ENCODE data around the gene CPED1.

Gene CPED1

GRCh38 chr7:121160150-121161008 is 171.9 kb downstream of the CPED1 start:
- TF ChIP-seq CTCF (IDR thresholded peaks at IDR 0.05; ENCODE audit: low read depth, low read length) = no peak
- DNase-seq (ENCODE audit: low read depth in 2 of 2) = no peak
- no peak overlapping the region for H3K4me3 ChIP-seq (replicated peaks in 1 of 2; ENCODE audit: low read depth in 2 of 2, low read length in 2 of 2)

GRCh38 chr7:121163699-121164098 is 175.2 kb downstream of the CPED1 start:
- no peak for TF ChIP-seq CTCF (IDR thresholded peaks at IDR 0.05; ENCODE audit: low read depth, low read length)
- DNase-seq (ENCODE audit: low read depth in 2 of 2) = no peak
- no peak overlapping the region for H3K4me3 ChIP-seq (replicated peaks in 1 of 2; ENCODE audit: low read depth in 2 of 2, low read length in 2 of 2)

GRCh38 chr7:121164247-121164646 is 175.7 kb downstream of the CPED1 start:
- no peak for DNase-seq (ENCODE audit: low read depth in 2 of 2)
- no peak for TF ChIP-seq CTCF (IDR thresholded peaks at IDR 0.05; ENCODE audit: low read depth, low read length)
- no peak overlapping the region for H3K4me3 ChIP-seq (replicated peaks in 1 of 2; ENCODE audit: low read depth in 2 of 2, low read length in 2 of 2)

- H3K4me3 ChIP-seq (replicated peaks in 1 of 2; ENCODE audit: low read depth in 2 of 2, low read length in 2 of 2) = no peak overlapping the region
- no peak for TF ChIP-seq CTCF (IDR thresholded peaks at IDR 0.05; ENCODE audit: low read depth, low read length)
- DNase-seq (ENCODE audit: low read depth in 2 of 2) = no peak
Observed at GRCh38 chr7:121166916-121167315, 178.4 kb downstream of the CPED1 start.

GRCh38 chr7:121167971-121168370 is 179.5 kb downstream of the CPED1 start:
- no peak overlapping the region for H3K4me3 ChIP-seq (replicated peaks in 1 of 2; ENCODE audit: low read depth in 2 of 2, low read length in 2 of 2)
- DNase-seq (ENCODE audit: low read depth in 2 of 2) = peak; percentile 2 to 20
- TF ChIP-seq CTCF (IDR thresholded peaks at IDR 0.05; ENCODE audit: low read depth, low read length) = no peak

- no peak for TF ChIP-seq CTCF (IDR thresholded peaks at IDR 0.05; ENCODE audit: low read depth, low read length)
- no peak overlapping the region for H3K4me3 ChIP-seq (replicated peaks in 1 of 2; ENCODE audit: low read depth in 2 of 2, low read length in 2 of 2)
- DNase-seq (ENCODE audit: low read depth in 2 of 2) = no peak
Observed at GRCh38 chr7:121169469-121169868, 181.0 kb downstream of the CPED1 start.
